Neural cell (in vitro differentiated cells): ENCODE data around the gene NLRC3.

Experiments used
- CTCF ChIP-seq: fragments of 450-650 bp; IDR thresholded peaks from 2 replicates; pipeline ENCODE4 v1.5.1; 2014; ENCODE audit warnings: antibody characterized with exemption, mild to moderate bottlenecking, moderate library complexity; ENCODE audit not compliant: poor library complexity, severe bottlenecking
- EP300 ChIP-seq: fragments of 450-650 bp; conservative IDR thresholded peaks from 2 replicates; pipeline ENCODE4 v1.6.1; 2014; ENCODE audit warnings: antibody characterized with exemption, mild to moderate bottlenecking, moderate library complexity; ENCODE audit not compliant: poor library complexity, severe bottlenecking
- POLR2AphosphoS5 ChIP-seq: IDR thresholded peaks from 2 replicates; pipeline ENCODE4 v1.6.1; 2012
- TAF1 ChIP-seq: IDR thresholded peaks from 2 replicates; pipeline ENCODE4 v1.6.1; 2012; ENCODE audit warnings: low read depth

GRCh38 chr16:3625911-3626732, 48.9 kb upstream of the NLRC3 start:
- TF ChIP-seq CTCF: no peak
- no peak for TF ChIP-seq EP300
- no peak for TF ChIP-seq TAF1
- TF ChIP-seq POLR2AphosphoS5: no peak
